ENCODE results near the gene KIAA1217.

KIAA1217 gene

GRCh38 chr10:24303522-24304310, 94.8 kb downstream of the KIAA1217 start:
- H3K36me3 ChIP-seq (ENCODE audit: low read length), result no peaks in the 10 kb centered on the region
- H3K9me2 ChIP-seq (replicated peaks; ENCODE audit: insufficient read depth, low read length), result no peaks in the 10 kb centered on the region
- H3K9ac ChIP-seq (ENCODE audit: low read length), result no peak overlapping the region
- H3K4me3 ChIP-seq (ENCODE audit: insufficient read depth, low read length, poor library complexity, severe bottlenecking), result no peak overlapping the region
- H3K79me2 ChIP-seq (ENCODE audit: insufficient read depth, low read length), result no peaks in the 10 kb centered on the region
- H2AFZ ChIP-seq (ENCODE audit: low read depth, low read length, severe bottlenecking), result no peak overlapping the region
- no peak overlapping the region for H3K4me2 ChIP-seq (ENCODE audit: low read depth, low read length, poor library complexity, severe bottlenecking)
- H3F3A ChIP-seq (ENCODE audit: insufficient read depth), result no peaks in the 10 kb centered on the region
- no peaks in the 10 kb centered on the region for H4K20me1 ChIP-seq (ENCODE audit: low read depth, low read length)
- H3K27me3 ChIP-seq (ENCODE audit: low read length), result no peaks in the 10 kb centered on the region
- no peak overlapping the region for H3K27ac ChIP-seq (ENCODE audit: low read depth, low read length)
- no peak for TF ChIP-seq CTCF (IDR thresholded peaks at IDR 0.05; ENCODE audit: insufficient read depth, low read length, poor library complexity, severe bottlenecking)
- TF ChIP-seq EZH2phosphoT487 (conservative IDR thresholded peaks at IDR 0.05; ENCODE audit: low read length), result no peak
- no peaks in the 10 kb centered on the region for H3K9me3 ChIP-seq (ENCODE audit: insufficient read depth, low read length)

GRCh38 chr10:24305551-24306506, 96.9 kb downstream of the KIAA1217 start:
- TF ChIP-seq EZH2phosphoT487 (conservative IDR thresholded peaks at IDR 0.05; ENCODE audit: low read length), result no peak
- TF ChIP-seq CTCF (IDR thresholded peaks at IDR 0.05; ENCODE audit: insufficient read depth, low read length, poor library complexity, severe bottlenecking), result no peak
- no peak overlapping the region for H2AFZ ChIP-seq (ENCODE audit: low read depth, low read length, severe bottlenecking)
- H3K4me3 ChIP-seq (ENCODE audit: insufficient read depth, low read length, poor library complexity, severe bottlenecking), result no peak overlapping the region
- H3K9ac ChIP-seq (ENCODE audit: low read length), result no peak overlapping the region
- no peaks in the 10 kb centered on the region for H3K27me3 ChIP-seq (ENCODE audit: low read length)
- H3K9me2 ChIP-seq (replicated peaks; ENCODE audit: insufficient read depth, low read length), result no peaks in the 10 kb centered on the region
- H3K4me2 ChIP-seq (ENCODE audit: low read depth, low read length, poor library complexity, severe bottlenecking), result no peak overlapping the region
- H3F3A ChIP-seq (ENCODE audit: insufficient read depth), result no peaks in the 10 kb centered on the region
- no peaks in the 10 kb centered on the region for H4K20me1 ChIP-seq (ENCODE audit: low read depth, low read length)
- no peak overlapping the region for H3K27ac ChIP-seq (ENCODE audit: low read depth, low read length)
- no peaks in the 10 kb centered on the region for H3K36me3 ChIP-seq (ENCODE audit: low read length)
- H3K9me3 ChIP-seq (ENCODE audit: insufficient read depth, low read length), result no peaks in the 10 kb centered on the region
- no peaks in the 10 kb centered on the region for H3K79me2 ChIP-seq (ENCODE audit: insufficient read depth, low read length)

GRCh38 chr10:24306507-24306875, 97.6 kb downstream of the KIAA1217 start:
- Histone ChIP-seq H3K27me3 (ENCODE audit: low read length) (no peaks in the 10 kb centered on the region), H3K4me3 (ENCODE audit: insufficient read depth, low read length, poor library complexity, severe bottlenecking) (no peak overlapping the region), H2AFZ (ENCODE audit: low read depth, low read length, severe bottlenecking) (no peak overlapping the region), H3K27ac (ENCODE audit: low read depth, low read length) (no peak overlapping the region), H3K4me2 (ENCODE audit: low read depth, low read length, poor library complexity, severe bottlenecking) (no peak overlapping the region), H3K9me2 (replicated peaks; ENCODE audit: insufficient read depth, low read length) (no peaks in the 10 kb centered on the region), H4K20me1 (ENCODE audit: low read depth, low read length) (no peaks in the 10 kb centered on the region), H3K9me3 (ENCODE audit: insufficient read depth, low read length) (no peaks in the 10 kb centered on the region), H3F3A (ENCODE audit: insufficient read depth) (no peaks in the 10 kb centered on the region), H3K36me3 (ENCODE audit: low read length) (no peaks in the 10 kb centered on the region), H3K9ac (ENCODE audit: low read length) (no peak overlapping the region), H3K79me2 (ENCODE audit: insufficient read depth, low read length) (no peaks in the 10 kb centered on the region)
- TF ChIP-seq EZH2phosphoT487 (conservative IDR thresholded peaks at IDR 0.05; ENCODE audit: low read length) (no peak), CTCF (IDR thresholded peaks at IDR 0.05; ENCODE audit: insufficient read depth, low read length, poor library complexity, severe bottlenecking) (no peak)
